Suprapubic skin (tissue), 4 donors: ENCODE results near the gene MCFD2.

ENCODE experiments used
- EP300 ChIP-seq: sonication (generic); formaldehyde crosslinking; IDR thresholded peaks from one replicate; pipeline ENCODE4 v1.6.1; 2017; ENCODE audit warnings: antibody characterized with exemption
- POLR2A ChIP-seq, 2 donors: fragments of 450-650 bp; IDR thresholded peaks; one replicate each; pipeline ENCODE4 v1.6.1; 2017; ENCODE audit warnings: antibody characterized with exemption in 2 of 2, mild to moderate bottlenecking in 2 of 2, moderate library complexity in 2 of 2
- POLR2AphosphoS5 ChIP-seq, 3 donors: sonication (generic); formaldehyde crosslinking; IDR thresholded peaks; one replicate each; pipeline ENCODE4 v1.6.1; 2017; ENCODE audit warnings: antibody characterized with exemption in 3 of 3
- TF ChIP-seq, protein P1 (sequence below), 2 donors: fragments of 200-600 bp in 1 of 2; fragments of 450-650 bp in 1 of 2; sonication (generic) in 1 of 2; IDR thresholded peaks; one replicate each; pipeline ENCODE4 v1.5.1; 2016 to 2019; ENCODE audit warnings: antibody characterized with exemption in 2 of 2, mild to moderate bottlenecking in 1 of 2, moderate library complexity in 1 of 2

- TF ChIP-seq, protein P1, sequence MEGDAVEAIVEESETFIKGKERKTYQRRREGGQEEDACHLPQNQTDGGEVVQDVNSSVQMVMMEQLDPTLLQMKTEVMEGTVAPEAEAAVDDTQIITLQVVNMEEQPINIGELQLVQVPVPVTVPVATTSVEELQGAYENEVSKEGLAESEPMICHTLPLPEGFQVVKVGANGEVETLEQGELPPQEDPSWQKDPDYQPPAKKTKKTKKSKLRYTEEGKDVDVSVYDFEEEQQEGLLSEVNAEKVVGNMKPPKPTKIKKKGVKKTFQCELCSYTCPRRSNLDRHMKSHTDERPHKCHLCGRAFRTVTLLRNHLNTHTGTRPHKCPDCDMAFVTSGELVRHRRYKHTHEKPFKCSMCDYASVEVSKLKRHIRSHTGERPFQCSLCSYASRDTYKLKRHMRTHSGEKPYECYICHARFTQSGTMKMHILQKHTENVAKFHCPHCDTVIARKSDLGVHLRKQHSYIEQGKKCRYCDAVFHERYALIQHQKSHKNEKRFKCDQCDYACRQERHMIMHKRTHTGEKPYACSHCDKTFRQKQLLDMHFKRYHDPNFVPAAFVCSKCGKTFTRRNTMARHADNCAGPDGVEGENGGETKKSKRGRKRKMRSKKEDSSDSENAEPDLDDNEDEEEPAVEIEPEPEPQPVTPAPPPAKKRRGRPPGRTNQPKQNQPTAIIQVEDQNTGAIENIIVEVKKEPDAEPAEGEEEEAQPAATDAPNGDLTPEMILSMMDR (IDR thresholded peaks at IDR 0.05), result no peak
- no peak for TF ChIP-seq POLR2AphosphoS5 (IDR thresholded peaks at IDR 0.05)
- TF ChIP-seq POLR2A (IDR thresholded peaks at IDR 0.05), result no peak
- no peak for TF ChIP-seq EP300
These were observed 16.6 kb downstream of the MCFD2 start for GRCh38 chr2:46899053-46899452.
